Measurements from ENCODE around the gene HBQ1. TPM values are rescaled to one million over a fixed set of nuclear protein-coding genes. Genes with fewer than 3 reads are reported as not detected.
A peak's percentile ranks its signal among the peaks of the same experiment; 100 is the strongest.
"Not testable (repeated sequence)": the region's sequence is repeated elsewhere in the genome, so short reads cannot be mapped to it uniquely, and the experiment has no call there.

HBQ1 gene
- total RNA-seq, 4 donors from 2014 or later, result not detected

- H3K36me3 ChIP-seq, result peaks cover 93% of the 10 kb centered on the region
Measured at GRCh38 chr16:220021-220420, 39.8 kb downstream of the HBQ1 start.

GRCh38 chr16:228151-228851 is 48.0 kb downstream of the HBQ1 start:
- DNase-seq (ENCODE audit: low spot score in 2 of 2), result no peak
- TF ChIP-seq, protein P1, sequence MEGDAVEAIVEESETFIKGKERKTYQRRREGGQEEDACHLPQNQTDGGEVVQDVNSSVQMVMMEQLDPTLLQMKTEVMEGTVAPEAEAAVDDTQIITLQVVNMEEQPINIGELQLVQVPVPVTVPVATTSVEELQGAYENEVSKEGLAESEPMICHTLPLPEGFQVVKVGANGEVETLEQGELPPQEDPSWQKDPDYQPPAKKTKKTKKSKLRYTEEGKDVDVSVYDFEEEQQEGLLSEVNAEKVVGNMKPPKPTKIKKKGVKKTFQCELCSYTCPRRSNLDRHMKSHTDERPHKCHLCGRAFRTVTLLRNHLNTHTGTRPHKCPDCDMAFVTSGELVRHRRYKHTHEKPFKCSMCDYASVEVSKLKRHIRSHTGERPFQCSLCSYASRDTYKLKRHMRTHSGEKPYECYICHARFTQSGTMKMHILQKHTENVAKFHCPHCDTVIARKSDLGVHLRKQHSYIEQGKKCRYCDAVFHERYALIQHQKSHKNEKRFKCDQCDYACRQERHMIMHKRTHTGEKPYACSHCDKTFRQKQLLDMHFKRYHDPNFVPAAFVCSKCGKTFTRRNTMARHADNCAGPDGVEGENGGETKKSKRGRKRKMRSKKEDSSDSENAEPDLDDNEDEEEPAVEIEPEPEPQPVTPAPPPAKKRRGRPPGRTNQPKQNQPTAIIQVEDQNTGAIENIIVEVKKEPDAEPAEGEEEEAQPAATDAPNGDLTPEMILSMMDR (IDR thresholded peaks at IDR 0.05), result no peak
- TF ChIP-seq EP300 (IDR thresholded peaks at IDR 0.05), result no peak
- no peak for TF ChIP-seq POLR2A (IDR thresholded peaks at IDR 0.05)
- TF ChIP-seq POLR2AphosphoS5 (IDR thresholded peaks at IDR 0.05), result no peak
- WGBS, result 22% methylated on average over 7 of the region's 9 CpGs

More at GRCh38 chr16:220021-220420, 39.8 kb downstream of the HBQ1 start:
- no peak for DNase-seq (ENCODE audit: low spot score in 2 of 2)
- Histone ChIP-seq H3K27me3 (no peaks in the 10 kb centered on the region), H3K9me3 (no peaks in the 10 kb centered on the region), H3K4me3 (no peak overlapping the region), H3K27ac (no peak overlapping the region), H3K4me1 (no peaks in the 10 kb centered on the region)
- no peak for TF ChIP-seq POLR2AphosphoS5 (IDR thresholded peaks at IDR 0.05)
- TF ChIP-seq, protein P1 (IDR thresholded peaks at IDR 0.05), result no peak
- TF ChIP-seq EP300 (IDR thresholded peaks at IDR 0.05), result no peak
- no peak for TF ChIP-seq POLR2A (IDR thresholded peaks at IDR 0.05)
- WGBS, result 73% methylated on average over 4 of the region's 4 CpGs

GRCh38 chr16:228852-229730 is 48.8 kb downstream of the HBQ1 start, which contains the start of gene LUC7L:
Gene LUC7L (minus strand): TSS chr16:229449. CDS start chr16:229339, 110 bp downstream.
- WGBS, result 7% methylated on average over 19 of the region's 88 CpGs
- H3K4me1 ChIP-seq, result peaks cover 27% of the 10 kb centered on the region

More at GRCh38 chr16:228151-228851, 48.0 kb downstream of the HBQ1 start:
- peaks cover 38% of the 10 kb centered on the region for H3K36me3 ChIP-seq
- no peaks in the 10 kb centered on the region for H3K9me3 ChIP-seq
- peaks cover 27% of the 10 kb centered on the region for H3K4me1 ChIP-seq
- peak overlapping the region; percentile 94 for H3K27ac ChIP-seq
- H3K4me3 ChIP-seq, result peak overlapping the region; percentile 74
- no peaks in the 10 kb centered on the region for H3K27me3 ChIP-seq

DNA sequence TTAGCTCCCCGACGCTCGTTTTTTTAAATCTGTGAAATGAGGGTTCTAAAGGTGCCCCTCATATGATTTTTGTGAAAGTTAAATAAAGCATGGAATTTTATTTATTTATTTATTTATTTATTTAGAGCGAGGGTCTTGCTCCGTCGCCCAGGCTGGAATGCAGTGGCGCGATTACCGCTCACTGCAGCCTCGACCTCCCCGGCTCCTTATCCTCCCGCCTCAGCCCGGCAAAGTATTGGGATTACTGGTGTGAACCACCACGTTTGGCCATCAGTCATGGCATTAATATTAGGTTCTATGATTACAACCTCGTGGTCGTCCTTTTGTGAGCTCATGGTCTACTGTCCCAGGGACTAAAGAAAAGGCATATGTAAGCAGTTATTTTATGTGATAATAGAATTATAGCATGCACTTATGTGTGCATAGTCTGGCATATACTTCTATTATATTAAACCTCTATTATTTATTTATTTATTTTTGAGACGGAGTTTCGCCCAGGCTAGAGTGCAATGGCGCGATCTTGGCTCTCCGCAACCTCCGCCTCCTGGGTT is 49.5 kb downstream of the HBQ1 start:
- DNase-seq (ENCODE audit: low spot score in 2 of 2), result no peak
- Histone ChIP-seq H3K27me3 (no peaks in the 10 kb centered on the region), H3K4me1 (peaks cover 27% of the 10 kb centered on the region), H3K27ac (no peak overlapping the region), H3K36me3 (peaks cover 23% of the 10 kb centered on the region), H3K4me3 (peak overlapping the region; percentile 74), H3K9me3 (no peaks in the 10 kb centered on the region)
- no peak for TF ChIP-seq POLR2AphosphoS5 (IDR thresholded peaks at IDR 0.05)
- TF ChIP-seq, protein P1 (IDR thresholded peaks at IDR 0.05), result no peak
- TF ChIP-seq POLR2A (IDR thresholded peaks at IDR 0.05), result no peak
- TF ChIP-seq EP300 (IDR thresholded peaks at IDR 0.05), result no peak
- WGBS, result 81% methylated on average over 22 of the region's 22 CpGs

More at GRCh38 chr16:228852-229730, 48.8 kb downstream of the HBQ1 start, which contains the start of gene LUC7L:
- peak within 1 kb of the TSS; percentile 94 for H3K27ac ChIP-seq
- H3K27me3 ChIP-seq, result no peaks in the 10 kb centered on the region
- no peak for TF ChIP-seq EP300 (IDR thresholded peaks at IDR 0.05)
- TF ChIP-seq POLR2AphosphoS5 (IDR thresholded peaks at IDR 0.05), result peak; percentile 90 to 96 (median 94)
- TF ChIP-seq POLR2A (IDR thresholded peaks at IDR 0.05), result peak; percentile 71 to 96
- TF ChIP-seq, protein P1 (IDR thresholded peaks at IDR 0.05), result no peak
- peak; percentile 90 to 93 for DNase-seq (ENCODE audit: low spot score in 2 of 2)
- peaks cover 30% of the 10 kb centered on the region for H3K36me3 ChIP-seq
- H3K9me3 ChIP-seq, result no peaks in the 10 kb centered on the region
- peak within 1 kb of the TSS; percentile 74 for H3K4me3 ChIP-seq

DNA sequence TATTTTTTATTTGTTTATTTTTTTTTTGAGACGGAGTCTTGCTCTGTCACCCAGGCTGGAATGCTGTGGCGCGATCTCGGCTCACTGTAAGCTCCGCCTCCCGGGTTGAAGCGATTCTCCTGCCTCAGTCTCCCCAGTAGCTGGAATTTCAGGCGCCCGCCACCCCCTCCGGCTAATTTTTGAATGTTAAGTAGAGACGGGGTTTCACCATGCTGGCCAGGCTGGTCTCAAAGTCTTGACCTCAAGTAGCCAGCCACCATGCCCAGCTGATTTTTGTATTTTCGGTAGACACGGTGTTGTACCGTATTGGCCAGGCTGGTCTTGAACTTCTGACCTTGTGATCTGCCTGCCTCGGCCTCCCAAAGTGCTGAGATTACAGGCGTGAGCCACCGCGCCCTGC is 50.1 kb downstream of the HBQ1 start:
- H3K27me3 ChIP-seq; DNase-seq (ENCODE audit: low spot score in 2 of 2); H3K9me3 ChIP-seq; H3K4me3 ChIP-seq; H3K27ac ChIP-seq: not testable (repeated sequence)
- 92% methylated on average over 18 of the region's 18 CpGs for WGBS
- Histone ChIP-seq H3K36me3 (peaks cover 18% of the 10 kb centered on the region), H3K4me1 (peaks cover 27% of the 10 kb centered on the region)

Other genes starting within 250 kb of the HBQ1 start
- 1 to 10 TPM; 2.0 to 2.8 (median 2.7) TPM for gene POLR3K, start 126.9 kb upstream of the HBQ1 start, total RNA-seq
- 10 to 100 TPM in 2 of 4 donors, 1 to 10 TPM in 2; 9.5 to 21.7 (median 13.9) TPM for gene SNRNP25, start 126.6 kb upstream of the HBQ1 start, total RNA-seq
- 100 to 1,000 TPM in 1 of 4 donors, 10 to 100 TPM in 3; 32.1 to 107 (median 41.2) TPM for gene RHBDF1, start 107.8 kb upstream of the HBQ1 start, total RNA-seq
- gene MPG, start 102.2 kb upstream of the HBQ1 start, total RNA-seq, result 10 to 100 TPM; 46.8 to 94.4 (median 70.9) TPM
- 10 to 100 TPM; 21.1 to 48.3 (median 35.6) TPM for gene NPRL3, start 41.8 kb upstream of the HBQ1 start, total RNA-seq
- not detected for gene HBZ, start 27.8 kb upstream of the HBQ1 start, total RNA-seq
- not detected for gene HBM, start 14.5 kb upstream of the HBQ1 start, total RNA-seq
- 100 to 1,000 TPM in 2 of 4 donors, 10 to 100 TPM in 2; 13.0 to 282 (median 96.5) TPM for gene HBA2, start 7.6 kb upstream of the HBQ1 start, total RNA-seq
- gene HBA1, start 3.8 kb upstream of the HBQ1 start, total RNA-seq, result 100 to 1,000 TPM in 2 of 4 donors, 10 to 100 TPM in 2; 10.5 to 265 (median 77.7) TPM
- 100 to 1,000 TPM in 1 of 4 donors, 10 to 100 TPM in 3; 47.6 to 206 (median 59.5) TPM for gene LUC7L, start 49.0 kb downstream of the HBQ1 start, total RNA-seq
- 100 to 1,000 TPM; 108 to 124 (median 121) TPM for gene FAM234A, start 54.4 kb downstream of the HBQ1 start, total RNA-seq
- gene RGS11, start 95.5 kb downstream of the HBQ1 start, total RNA-seq, result 1 to 10 TPM in 1 of 4 donors, under 1 TPM in 3; 0.30 to 1.5 (median 0.59) TPM
- gene ARHGDIG, start 100.1 kb downstream of the HBQ1 start, total RNA-seq, result not detected
- gene PDIA2, start 102.7 kb downstream of the HBQ1 start, total RNA-seq, result not detected
- 10 to 100 TPM; 34.3 to 38.4 (median 37.2) TPM for gene AXIN1, start 172.3 kb downstream of the HBQ1 start, total RNA-seq
- gene MRPL28, start 190.1 kb downstream of the HBQ1 start, total RNA-seq, result 10 to 100 TPM; 40.9 to 66.7 (median 52.7) TPM
- 10 to 100 TPM; 12.6 to 19.3 (median 15.5) TPM for gene PGAP6, start 201.5 kb downstream of the HBQ1 start, total RNA-seq
- 10 to 100 TPM; 25.3 to 29.9 (median 27.7) TPM for gene NME4, start 216.7 kb downstream of the HBQ1 start, total RNA-seq
- gene DECR2, start 221.4 kb downstream of the HBQ1 start, total RNA-seq, result 10 to 100 TPM in 3 of 4 donors, 1 to 10 TPM in 1; 9.1 to 23.4 (median 12.3) TPM
- 10 to 100 TPM; 20.7 to 62.5 (median 29.1) TPM for gene RAB11FIP3, start 245.2 kb downstream of the HBQ1 start, total RNA-seq

Measured in suprapubic skin (tissue), 4 donors.